Measurements from ENCODE around the gene CDC20B.

CDC20B gene, protein sequence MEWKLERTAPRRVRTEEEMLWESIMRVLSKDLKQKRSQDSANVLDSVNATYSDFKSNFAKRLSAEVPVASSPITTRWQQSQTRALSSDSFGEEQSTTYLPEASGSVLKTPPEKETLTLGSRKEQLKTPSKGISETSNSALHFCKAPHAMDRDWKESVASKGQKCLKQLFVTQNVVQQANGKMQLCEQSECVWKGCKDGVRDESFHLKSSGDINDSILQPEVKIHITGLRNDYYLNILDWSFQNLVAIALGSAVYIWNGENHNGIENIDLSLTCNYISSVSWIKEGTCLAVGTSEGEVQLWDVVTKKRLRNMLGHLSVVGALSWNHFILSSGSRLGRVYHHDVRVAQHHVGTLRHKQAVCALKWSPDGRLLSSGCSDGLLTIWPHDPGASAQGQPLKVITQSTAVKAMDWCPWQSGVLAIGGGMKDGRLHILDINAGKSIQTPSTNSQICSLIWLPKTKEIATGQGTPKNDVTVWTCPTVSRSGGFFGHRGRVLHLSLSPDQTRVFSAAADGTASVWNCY

DNA sequence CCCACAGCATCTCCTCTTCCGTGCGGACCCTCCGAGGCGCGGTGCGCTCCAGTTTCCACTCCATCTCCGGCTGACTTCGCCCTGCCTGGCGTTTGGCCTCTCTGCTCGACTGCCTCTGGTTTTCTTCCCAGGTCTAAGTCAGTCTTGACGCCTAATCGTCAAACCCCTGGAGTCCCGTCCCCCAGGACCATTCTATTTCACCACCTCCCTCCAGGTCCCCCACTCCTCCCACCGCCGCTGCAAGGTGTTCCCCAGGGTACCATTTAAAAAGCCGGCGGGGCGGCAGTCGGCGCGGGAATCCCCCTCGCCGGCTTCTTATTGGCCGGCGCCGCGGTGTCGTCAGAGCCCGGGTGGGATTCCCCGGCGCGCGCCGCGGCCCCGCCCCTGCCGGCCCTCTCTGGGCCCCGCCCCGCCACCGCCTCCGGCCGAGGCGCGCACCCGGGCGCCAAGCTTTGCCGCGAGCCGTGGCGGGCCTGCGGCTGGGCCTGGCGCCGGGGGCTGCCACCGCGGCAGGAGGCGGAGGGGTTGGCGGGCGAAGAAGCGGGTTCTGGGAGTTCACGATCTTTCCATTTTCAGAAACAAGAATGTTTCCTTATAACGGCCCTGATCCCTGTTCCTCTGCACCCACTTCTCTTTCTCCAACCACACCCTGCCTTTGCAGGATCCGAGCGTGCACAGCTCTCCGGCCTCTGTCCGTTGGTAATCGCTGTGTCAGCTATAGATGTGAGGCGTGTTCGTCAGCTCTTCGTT is at the start of gene CDC20B:
CDC20B (minus strand) TSS at position 241 of the 750 bp plus-strand sequence; CDS start at position 64, 177 bp downstream.
- peak; percentile 83 for DNase-seq

DNA sequence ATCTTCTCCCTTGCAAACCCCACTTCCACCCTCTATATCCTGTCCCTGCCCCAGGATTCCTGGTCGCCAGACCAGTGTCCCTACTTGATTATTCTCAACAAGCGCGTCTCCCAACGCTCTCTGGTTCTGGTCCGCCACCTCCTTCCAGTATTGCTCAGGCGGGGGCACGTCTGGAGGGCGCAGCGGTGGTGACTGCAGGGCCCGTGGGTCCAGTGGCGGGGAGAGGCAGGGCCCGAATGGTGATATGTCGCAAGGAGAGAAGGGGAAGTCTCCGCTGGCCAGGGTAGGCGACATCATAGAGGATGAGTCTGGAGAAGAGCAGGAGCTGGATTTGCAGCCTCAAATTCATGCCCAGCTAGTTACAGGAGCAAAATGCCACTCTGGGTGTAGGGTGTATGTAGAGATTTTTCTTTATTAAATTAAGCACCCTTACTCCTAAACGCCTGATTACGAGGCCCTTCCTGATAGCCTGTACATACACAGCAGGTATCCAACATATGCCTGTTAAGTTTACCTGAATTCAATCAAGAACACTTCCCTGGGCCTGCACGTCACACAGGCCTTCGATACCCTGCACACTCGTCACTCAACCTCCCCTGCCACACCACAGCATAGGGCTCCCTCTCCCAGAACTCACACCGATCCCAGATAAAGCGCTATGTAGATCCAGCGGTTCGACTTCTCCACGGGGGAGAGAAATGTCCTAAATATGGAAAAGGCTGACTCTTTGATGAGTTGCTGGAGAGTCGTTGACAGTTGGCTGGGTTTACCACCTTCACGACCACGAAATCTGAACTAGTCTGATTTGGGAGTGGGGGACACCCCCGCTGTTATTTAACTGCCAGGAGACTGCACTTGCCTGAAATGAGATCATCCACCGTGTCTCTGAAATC is 49.4 kb upstream of the CDC20B start:
- no peak for DNase-seq

DNA sequence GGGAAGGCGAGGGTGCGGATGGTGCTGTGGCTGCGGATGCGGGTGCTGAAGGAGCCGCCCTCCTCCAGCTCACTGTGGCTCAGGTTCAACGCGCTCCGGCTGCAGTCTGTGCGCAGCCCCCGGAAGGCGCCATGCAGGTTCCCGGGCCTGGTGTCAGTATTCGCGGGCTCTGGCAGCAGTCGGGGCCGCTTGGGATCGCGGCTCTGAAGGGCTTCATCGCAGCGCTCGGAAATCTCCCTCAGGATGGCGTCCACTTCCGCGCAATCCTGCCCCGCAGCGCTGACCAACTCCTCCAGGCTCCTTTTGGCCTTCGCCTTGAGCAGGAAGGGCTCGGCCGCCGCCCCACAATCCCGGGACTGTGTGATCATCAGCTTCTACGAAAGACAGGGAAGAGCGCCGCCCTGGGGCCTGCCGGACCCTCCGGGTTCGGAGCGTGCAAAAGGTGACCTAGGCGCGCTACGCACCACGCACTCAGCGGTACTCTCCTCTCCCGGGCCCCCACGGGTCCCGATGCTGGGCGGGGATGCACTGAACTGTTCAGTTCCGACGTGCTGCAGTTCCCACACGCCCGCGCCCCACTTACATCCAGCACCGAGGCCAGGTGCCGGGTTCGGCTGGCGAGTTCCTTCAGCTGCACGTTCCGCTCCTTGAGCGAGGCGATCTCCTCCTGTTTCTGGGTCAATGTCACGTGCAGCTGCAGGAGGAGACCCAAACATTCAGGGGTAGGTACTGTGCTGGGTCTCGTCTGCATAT is 47.6 kb upstream of the CDC20B start:
- DNase-seq = no peak

DNA sequence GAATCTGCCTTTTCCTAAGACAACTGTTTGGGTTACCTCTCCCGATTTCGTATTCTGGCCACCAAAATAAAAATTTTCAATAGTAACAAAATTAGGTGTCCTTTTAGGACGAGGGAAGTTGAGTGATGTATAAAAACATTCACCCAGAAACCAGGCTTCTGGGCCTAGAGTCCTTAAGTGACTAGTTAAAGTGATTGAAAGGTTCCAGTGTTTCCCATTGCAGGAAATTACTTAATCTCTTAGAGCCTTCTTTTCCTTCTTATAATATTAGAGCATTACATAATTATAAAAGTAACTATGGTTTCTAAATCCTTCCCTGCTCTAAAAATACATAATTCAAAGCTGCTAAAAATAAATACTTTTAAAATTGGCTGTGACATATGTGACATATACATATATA is 46.8 kb upstream of the CDC20B start:
- DNase-seq = no peak

DNA sequence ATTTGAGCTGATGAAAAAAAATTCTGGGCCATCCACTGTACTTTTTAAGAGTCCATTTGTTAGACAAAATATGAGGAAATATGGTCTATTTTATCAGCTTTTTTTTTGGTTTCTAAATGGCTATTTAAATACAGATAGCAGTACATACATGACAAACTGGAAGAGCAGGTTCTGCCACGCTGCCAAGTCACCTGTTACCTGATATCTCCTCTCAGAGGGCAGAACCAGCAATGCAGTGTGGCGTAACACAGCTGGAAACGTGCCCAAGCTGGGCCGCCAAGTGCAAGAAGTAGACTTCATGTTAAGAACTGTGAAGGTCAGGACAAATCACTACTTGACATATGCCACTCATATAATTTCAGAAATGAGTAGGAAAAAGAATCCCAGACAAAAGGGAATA is 46.0 kb upstream of the CDC20B start:
- no peak for DNase-seq

DNA sequence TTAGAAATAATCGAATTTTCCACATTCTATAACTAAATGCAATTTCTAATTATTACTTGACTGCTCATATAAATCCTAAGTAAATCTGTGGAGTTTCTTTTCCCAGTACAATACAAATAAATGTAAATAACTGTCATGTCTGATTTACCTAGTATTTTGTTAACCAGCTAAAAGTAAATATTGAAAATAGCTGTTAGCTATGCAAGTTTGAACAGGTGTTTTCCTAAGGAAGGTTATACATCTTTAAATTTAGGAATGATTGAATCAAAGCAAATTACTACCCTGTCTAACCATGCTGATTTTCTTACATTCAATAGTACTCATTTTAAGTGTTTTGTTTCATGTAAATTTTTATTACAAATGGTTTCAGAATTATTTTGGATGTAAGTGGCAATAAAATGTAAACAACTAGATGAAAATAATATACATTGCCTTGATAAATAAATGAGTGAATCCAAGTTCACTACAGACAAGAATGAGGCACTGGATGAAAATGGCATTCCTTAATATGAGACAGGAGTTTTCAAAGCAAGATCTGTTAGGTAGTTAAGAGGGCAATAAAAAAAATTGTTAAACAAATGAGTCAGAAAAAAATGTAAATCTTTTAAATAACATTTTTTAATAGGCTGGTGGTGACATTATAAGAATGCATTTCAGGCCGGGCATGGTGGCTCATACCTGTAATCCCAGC is 38.4 kb upstream of the CDC20B start:
- DNase-seq = no peak

DNA sequence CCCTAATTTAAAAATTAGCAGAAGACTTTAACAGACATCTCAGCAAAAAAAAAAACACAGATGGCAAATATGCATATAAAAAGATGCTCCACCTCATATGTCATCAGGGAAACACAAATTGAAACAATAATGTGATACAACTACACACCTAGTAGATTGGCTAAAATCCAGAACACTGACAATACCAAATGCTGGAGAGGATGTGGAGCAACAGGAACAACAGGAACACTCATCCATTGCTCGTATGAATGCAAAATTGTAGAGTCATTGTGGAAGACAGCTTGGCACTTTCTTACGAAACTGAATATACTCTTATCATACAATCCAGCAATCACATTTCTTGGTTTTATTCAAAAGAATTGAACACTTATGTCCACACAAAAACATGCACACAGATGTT is 32.0 kb upstream of the CDC20B start:
- no peak for DNase-seq

DNA sequence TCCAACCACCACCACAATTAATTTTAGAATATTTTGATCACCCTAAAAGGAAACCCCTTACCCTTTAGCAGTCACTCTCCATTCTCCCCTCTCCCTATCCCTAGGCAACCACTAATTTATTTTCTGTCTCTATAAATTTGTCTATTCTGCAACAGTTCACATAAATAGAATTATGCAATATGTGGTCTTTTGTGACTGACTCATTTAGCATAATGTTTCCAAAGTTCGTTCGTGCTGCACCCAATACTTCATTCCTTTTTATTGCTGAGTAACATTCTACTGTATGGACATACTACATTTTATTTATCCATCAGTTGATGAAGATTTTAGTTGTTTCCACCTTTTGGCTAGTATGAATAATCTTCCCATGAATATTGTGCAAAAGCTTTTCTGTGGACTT is 18.2 kb upstream of the CDC20B start:
- no peak for DNase-seq

DNA sequence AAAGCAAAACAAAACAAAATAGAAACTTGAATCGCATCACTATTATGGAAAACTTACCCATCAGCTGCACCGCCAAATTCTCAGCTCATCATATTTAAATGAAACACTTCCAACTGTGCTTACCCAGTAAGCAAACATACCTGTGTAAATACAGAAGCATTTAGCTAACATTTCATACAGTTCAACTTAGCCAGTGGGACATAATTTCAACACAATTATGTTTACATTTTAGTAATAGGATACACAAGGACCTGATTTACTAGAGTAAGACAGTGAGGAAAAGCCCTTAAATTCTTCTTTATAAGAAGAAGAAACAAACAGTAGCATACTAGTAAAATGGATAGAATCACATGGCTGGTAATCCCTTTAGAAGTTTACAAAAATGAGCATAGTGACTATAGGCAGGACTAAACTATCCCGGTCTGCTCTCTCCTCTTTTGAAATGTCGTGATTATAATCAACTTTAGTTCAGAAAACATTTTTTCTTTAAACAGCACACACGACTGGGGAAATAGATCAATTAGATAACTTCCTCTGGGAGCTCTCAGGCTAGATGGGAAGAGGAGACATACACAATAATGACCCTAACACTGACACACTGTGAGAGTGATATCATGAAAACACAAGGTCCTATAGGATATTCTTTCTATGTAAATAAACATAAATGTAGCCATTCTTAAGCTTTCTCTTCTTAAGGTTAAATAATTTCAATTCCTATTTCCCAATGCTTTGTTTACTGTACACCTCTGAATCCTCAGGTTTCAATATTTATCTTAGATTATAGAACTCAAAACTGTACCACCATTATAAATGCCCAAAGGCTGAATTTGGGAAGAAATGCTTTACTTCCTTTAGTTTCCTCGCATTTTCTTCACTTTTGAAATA is 15.9 kb upstream of the CDC20B start:
- no peak for DNase-seq

DNA sequence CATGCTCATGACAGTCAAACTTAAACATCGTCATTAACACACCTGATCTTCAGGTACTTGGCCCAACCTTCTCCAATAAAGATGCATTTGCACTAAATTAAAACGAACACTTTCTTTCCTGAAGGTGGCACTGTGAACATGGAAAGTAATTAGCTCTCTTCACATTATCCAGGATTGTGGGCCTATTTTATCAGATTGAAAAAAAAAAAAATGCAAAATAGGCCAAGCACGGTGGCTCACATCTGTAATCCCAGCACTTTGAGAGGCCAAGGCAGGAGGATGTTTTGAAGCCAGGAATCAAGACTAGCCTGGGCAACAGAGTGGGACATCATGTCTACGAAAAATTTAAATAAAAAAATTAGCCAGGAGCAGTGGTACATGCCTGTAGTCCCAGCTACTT is 14.4 kb upstream of the CDC20B start:
- DNase-seq = no peak

DNA sequence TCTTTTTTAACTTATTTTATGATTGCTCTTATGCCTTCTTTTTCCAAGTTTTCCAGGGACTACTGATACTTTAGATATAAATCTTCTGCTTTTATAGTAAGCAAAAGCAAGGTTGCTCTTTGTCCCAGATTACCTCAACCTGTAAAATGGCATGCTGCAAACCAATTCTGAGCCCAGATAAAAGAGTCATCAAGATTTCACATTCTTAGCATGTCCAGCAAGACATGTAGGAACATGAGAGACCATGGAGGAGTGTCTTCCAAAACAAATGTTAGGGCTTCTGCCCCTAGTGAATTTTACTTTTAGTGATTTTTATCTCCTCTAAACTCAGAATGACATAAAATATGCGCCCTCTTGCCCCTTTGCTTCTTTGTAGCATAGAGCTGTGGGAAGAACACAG is 7.0 kb upstream of the CDC20B start:
- no peak for DNase-seq

DNA sequence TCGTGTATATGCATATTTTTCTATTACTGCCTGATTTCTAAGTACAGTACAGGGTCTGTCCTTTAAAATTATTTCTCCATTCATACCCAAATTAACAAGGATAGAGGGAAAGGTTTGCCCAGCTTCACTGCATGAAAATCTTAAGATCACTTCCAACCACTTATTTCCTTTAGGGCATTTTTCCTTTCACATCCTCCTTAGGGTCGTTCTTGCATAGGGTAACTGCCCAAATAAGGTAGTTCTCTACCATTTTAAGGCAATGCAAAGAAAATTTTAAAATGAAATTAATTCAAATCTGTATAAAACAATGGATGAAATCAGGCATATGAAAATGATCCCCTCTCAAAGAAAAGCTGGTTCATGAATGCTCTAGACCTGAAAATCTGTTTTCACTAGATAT is 4.1 kb upstream of the CDC20B start:
- DNase-seq = no peak

DNA sequence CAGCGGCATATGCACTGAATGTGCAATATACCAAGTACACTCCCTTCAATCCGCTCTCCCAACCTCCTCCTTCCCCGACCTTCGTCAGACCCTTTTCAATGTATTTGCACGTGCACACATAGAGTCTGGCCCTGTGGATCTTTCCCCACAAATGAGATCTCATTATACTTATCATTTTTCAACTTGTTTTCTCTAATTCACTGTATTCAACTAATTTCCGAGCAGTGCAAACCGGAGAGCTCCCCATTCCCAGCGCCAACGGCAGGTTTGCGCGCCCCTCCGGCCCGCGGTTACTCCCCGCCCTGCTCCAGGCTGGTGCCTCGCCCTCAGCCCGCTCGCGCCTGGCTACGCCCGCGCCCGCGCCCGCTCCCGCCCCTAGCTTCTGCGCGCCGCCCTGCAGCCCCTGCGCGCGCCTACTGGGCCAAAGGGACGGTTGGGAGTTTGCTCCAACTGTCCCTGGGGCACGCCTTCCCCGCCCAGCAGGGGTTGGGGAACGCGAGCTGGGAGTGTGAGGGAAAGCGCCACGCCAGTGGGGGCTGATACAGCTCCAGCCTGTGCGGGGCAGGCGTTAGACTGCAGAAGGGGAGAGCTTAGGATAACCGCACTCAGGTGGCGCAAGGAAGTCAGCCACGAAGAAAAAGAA is 3.3 kb upstream of the CDC20B start:
- DNase-seq = no peak

DNA sequence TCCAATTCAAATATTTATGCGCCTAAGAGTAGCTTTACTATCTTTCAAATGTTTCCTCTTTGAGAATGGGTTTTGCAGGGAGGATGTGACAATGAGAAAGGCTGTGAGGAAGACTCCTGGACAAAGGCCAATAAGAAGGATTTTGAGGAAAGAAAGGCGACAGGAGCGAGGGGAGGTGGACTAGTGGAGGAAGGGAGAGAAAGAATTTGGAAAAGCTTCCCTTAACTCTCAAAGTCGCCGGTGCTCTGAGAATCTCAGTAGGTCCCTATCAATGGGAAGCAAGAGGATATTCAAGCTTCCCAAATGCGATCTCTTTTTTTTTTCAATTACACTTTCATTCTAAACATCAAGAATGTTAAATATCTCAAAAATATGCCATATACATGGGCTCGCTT is 2.8 kb upstream of the CDC20B start:
- no peak for DNase-seq

DNA sequence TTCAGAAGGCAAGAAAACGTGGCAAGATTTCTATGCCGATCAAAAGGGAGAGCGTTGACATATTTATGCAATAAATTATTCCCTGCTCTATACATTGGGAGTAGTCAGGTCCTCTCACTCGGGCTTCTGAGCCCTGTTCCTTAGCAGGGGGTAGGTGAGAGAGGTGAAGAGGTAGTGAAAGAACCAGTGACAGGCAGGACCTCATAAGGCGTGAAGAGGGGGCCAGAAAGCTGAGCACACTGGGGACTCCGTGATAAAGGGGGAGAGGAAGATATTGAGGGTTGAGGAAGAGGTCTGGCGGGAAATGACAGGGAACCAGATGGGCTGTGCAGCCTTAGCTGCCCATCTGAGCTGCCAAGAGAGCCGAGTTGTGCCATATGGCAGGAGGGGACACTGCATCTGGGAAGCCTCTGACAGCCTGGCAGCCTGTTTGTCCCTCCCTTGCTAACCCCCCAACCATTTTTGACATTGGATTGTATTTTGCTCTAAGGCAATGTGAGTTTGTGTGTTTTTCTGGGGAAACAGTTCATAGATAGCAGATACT is 782 bp upstream of the CDC20B start:
- DNase-seq = no peak

DNA sequence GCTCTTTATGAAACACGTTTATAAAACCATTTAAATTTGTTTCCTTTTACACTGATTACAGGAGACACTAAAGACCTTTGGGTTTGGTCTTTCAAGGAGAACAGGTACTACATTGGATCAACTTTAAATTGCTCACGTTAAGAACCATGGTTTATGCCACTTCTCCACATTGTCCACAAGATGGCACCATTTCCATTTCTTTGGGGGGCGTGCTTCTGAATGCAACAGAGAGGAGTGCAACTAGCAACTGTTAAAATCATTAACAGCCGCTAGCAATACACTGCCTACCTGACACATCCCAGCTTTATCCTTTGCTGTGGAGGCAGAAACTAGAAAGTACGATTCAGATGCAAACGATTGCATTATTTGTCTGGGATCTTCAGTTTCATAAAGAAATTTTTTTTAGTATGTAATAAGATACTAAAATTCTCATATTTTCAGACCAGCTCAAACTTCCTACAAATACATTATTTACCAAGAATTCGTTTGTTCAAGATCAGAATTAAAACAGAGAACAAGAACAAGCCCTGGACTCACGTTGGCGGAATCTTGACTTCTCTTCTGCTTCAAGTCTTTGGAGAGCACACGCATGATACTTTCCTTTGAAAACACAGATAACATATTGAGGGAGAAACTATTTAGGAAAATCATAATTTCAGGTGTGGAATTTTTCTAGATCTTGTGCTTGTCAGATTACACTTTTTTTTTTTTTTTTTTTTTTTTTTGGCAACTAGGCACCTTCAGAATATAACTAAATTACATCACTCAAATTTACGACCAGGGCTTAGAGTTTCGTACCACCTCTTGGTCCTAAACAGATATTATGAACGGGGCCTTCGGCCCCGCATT is 702 bp downstream of the CDC20B start:
- DNase-seq = peak; percentile 69

DNA sequence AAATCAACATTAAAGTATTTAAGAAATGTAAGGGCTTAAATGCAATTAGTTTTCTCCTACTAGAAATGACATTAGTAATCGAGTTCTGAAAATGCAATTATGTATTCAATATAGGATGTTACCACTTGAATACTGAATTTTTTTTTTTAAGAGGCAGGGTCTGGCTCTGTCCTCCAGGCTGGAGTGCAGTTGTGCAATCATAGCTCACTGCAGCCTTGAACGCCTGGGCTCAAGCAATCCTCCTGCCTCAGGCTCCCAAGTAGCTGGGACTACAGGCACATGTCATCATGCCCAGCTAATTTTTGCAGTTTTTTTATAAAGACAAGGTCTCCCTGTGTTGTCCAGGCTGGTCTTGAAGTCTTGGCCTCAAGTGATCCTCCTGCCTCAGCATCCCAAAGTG is 1.5 kb downstream of the CDC20B start:
- no peak for DNase-seq

DNA sequence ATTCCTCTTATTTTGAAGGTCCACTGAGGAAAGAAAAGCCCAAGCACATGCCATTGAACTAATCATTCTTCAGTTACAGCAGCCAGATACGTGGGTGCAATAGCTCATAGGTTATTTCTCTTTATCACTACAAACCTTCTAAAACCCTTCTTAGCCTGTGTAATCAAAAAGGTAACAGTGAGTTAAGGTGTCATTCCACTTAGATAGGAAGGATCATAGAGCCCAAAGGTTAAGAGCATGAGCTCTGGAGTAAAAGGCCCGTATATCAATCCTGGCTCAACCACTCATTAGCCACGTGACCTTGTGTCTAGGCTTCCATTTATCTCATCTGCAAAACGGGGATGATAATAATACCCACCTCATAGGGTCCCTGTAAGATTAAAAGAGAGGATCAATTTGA is 10.3 kb downstream of the CDC20B start:
- DNase-seq = no peak
